Stomach (tissue), 4 donors: ENCODE data around the gene BSN.

Experiments
- POLR2A ChIP-seq, 4 donors: fragments of 450-650 bp; IDR thresholded peaks; one replicate each; pipeline ENCODE4 v1.6.1; 2016; ENCODE audit warnings: antibody characterized with exemption in 4 of 4, control low read depth in 2 of 4, mild to moderate bottlenecking in 1 of 4, moderate library complexity in 1 of 4
- TF ChIP-seq, protein P1 (sequence below), 7 experiments: fragments of 450-650 bp in 4 of 7; fragments of 200-600 bp in 3 of 7; sonication (generic) in 3 of 7; IDR thresholded peaks; one replicate each; pipeline ENCODE4 v1.5.1; 2016 to 2019; ENCODE audit warnings: antibody characterized with exemption in 7 of 7, control low read depth in 2 of 7, mild to moderate bottlenecking in 1 of 7

GRCh38 chr3:49535971-49536874, 18.1 kb upstream of the BSN start:
- no peak for TF ChIP-seq POLR2A (IDR thresholded peaks at IDR 0.05)
- TF ChIP-seq, protein P1, sequence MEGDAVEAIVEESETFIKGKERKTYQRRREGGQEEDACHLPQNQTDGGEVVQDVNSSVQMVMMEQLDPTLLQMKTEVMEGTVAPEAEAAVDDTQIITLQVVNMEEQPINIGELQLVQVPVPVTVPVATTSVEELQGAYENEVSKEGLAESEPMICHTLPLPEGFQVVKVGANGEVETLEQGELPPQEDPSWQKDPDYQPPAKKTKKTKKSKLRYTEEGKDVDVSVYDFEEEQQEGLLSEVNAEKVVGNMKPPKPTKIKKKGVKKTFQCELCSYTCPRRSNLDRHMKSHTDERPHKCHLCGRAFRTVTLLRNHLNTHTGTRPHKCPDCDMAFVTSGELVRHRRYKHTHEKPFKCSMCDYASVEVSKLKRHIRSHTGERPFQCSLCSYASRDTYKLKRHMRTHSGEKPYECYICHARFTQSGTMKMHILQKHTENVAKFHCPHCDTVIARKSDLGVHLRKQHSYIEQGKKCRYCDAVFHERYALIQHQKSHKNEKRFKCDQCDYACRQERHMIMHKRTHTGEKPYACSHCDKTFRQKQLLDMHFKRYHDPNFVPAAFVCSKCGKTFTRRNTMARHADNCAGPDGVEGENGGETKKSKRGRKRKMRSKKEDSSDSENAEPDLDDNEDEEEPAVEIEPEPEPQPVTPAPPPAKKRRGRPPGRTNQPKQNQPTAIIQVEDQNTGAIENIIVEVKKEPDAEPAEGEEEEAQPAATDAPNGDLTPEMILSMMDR (IDR thresholded peaks at IDR 0.05), result no peak
